RWPE2 (cell line): ENCODE results near the gene MRGPRE.
A peak's percentile ranks its signal among the peaks of the same experiment; 100 is the strongest.
"Not testable (repeated sequence)": the region's sequence is repeated elsewhere in the genome, so short reads cannot be mapped to it uniquely, and the experiment has no call there.

ENCODE experiments used
- ATAC-seq: fragments of 200-7000 bp; cut with Tn5 transposase; 3 replicates; pipeline ENCODE4 v1.9.1; 2021; ENCODE audit warnings: low read depth
- DNase-seq: peaks from one replicate; pipeline ENCODE4 v3.0.0-alpha.2; 2020; ENCODE audit warnings: low spot score
- H3K27ac ChIP-seq: fragments of 450-650 bp; 2 replicates; pipeline ENCODE4 v1.5.1; 2017; ENCODE audit warnings: mild to moderate bottlenecking; ENCODE audit not compliant: poor library complexity, severe bottlenecking
- H3K27me3 ChIP-seq: fragments of 250-450 bp; sonication (Bioruptor Pico); 2 replicates; pipeline ENCODE4 v1.5.1; 2021; ENCODE audit warnings: mild to moderate bottlenecking, moderate library complexity; ENCODE audit not compliant: insufficient read depth, poor library complexity, severe bottlenecking
- H3K36me3 ChIP-seq: fragments of 250-450 bp; sonication (Bioruptor Pico); 2 replicates; pipeline ENCODE4 v1.5.1; 2020; ENCODE audit warnings: low read depth, mild to moderate bottlenecking, moderate library complexity
- H3K4me1 ChIP-seq: fragments of 250-450 bp; sonication (Bioruptor Pico); 2 replicates; pipeline ENCODE4 v1.5.1; 2021; ENCODE audit warnings: mild to moderate bottlenecking, moderate library complexity; ENCODE audit not compliant: insufficient read depth, poor library complexity, severe bottlenecking
- H3K4me3 ChIP-seq: fragments of 250-450 bp; sonication (Bioruptor Pico); 2 replicates; pipeline ENCODE4 v1.5.1; 2021; ENCODE audit warnings: mild to moderate bottlenecking, moderate library complexity; ENCODE audit not compliant: severe bottlenecking
- H3K9me3 ChIP-seq: fragments of 250-450 bp; sonication (Bioruptor Pico); 2 replicates; pipeline ENCODE4 v1.5.1; 2021; ENCODE audit warnings: mild to moderate bottlenecking, moderate library complexity; ENCODE audit not compliant: severe bottlenecking
- CTCF ChIP-seq: fragments of 450-650 bp; IDR thresholded peaks from one replicate; pipeline ENCODE4 v1.5.1; 2017; ENCODE audit warnings: mild to moderate bottlenecking, moderate library complexity; ENCODE audit not compliant: poor library complexity, severe bottlenecking

The MRGPRE gene

GRCh38 chr11:3231851-3232744 is at the start of gene MRGPRE:
Gene MRGPRE (minus strand): TSS chr11:3232417. CDS start chr11:3228799, 3,618 bp downstream.
- Histone ChIP-seq H3K9me3 (no peaks in the 10 kb centered on the region), H3K4me1 (no peaks in the 10 kb centered on the region), H3K27me3 (peaks cover 26% of the 10 kb centered on the region), H3K36me3 (no peaks in the 10 kb centered on the region), H3K27ac (no peak within 1 kb of the TSS), H3K4me3 (no peak within 1 kb of the TSS)
- ATAC-seq (peak; percentile 39), DNase-seq (no peak)
- TF ChIP-seq CTCF, result no peak

- H3K9me3 ChIP-seq, H3K27ac ChIP-seq, H3K36me3 ChIP-seq, H3K4me1 ChIP-seq, DNase-seq, H3K4me3 ChIP-seq, H3K27me3 ChIP-seq, ATAC-seq: not testable (repeated sequence)
Observed at GRCh38 chr11:3281146-3281545, 48.9 kb upstream of the MRGPRE start.

- not testable (repeated sequence) for H3K4me1 ChIP-seq, H3K27me3 ChIP-seq, ATAC-seq, H3K4me3 ChIP-seq, H3K27ac ChIP-seq, H3K9me3 ChIP-seq, DNase-seq, H3K36me3 ChIP-seq
Observed at GRCh38 chr11:3280662-3281061, 48.4 kb upstream of the MRGPRE start.

GRCh38 chr11:3278922-3279321 is 46.7 kb upstream of the MRGPRE start:
- not testable (repeated sequence) for H3K27me3 ChIP-seq, H3K9me3 ChIP-seq, H3K36me3 ChIP-seq, H3K4me3 ChIP-seq, ATAC-seq, DNase-seq, H3K4me1 ChIP-seq, H3K27ac ChIP-seq

- not testable (repeated sequence) for DNase-seq, H3K9me3 ChIP-seq, H3K27ac ChIP-seq, H3K27me3 ChIP-seq, H3K4me1 ChIP-seq, H3K4me3 ChIP-seq, H3K36me3 ChIP-seq, ATAC-seq
Observed at GRCh38 chr11:3273629-3274028, 41.4 kb upstream of the MRGPRE start.

- H3K27ac ChIP-seq, H3K4me3 ChIP-seq, DNase-seq, H3K4me1 ChIP-seq, H3K36me3 ChIP-seq, H3K27me3 ChIP-seq, ATAC-seq, H3K9me3 ChIP-seq: not testable (repeated sequence)
Observed at GRCh38 chr11:3262548-3262947, 30.3 kb upstream of the MRGPRE start.

GRCh38 chr11:3261831-3262230 is 29.6 kb upstream of the MRGPRE start:
- not testable (repeated sequence) for ATAC-seq, H3K27ac ChIP-seq, DNase-seq, H3K27me3 ChIP-seq, H3K4me1 ChIP-seq, H3K9me3 ChIP-seq, H3K36me3 ChIP-seq, H3K4me3 ChIP-seq

- H3K9me3 ChIP-seq, H3K36me3 ChIP-seq, H3K27ac ChIP-seq, H3K4me3 ChIP-seq, ATAC-seq, H3K27me3 ChIP-seq, H3K4me1 ChIP-seq, DNase-seq: not testable (repeated sequence)
Observed at GRCh38 chr11:3257509-3257908, 25.3 kb upstream of the MRGPRE start.

- not testable (repeated sequence) for DNase-seq, H3K4me1 ChIP-seq, H3K9me3 ChIP-seq, ATAC-seq, H3K27ac ChIP-seq, H3K4me3 ChIP-seq, H3K36me3 ChIP-seq, H3K27me3 ChIP-seq
Observed at GRCh38 chr11:3255241-3255640, 23.0 kb upstream of the MRGPRE start.

- not testable (repeated sequence) for H3K27me3 ChIP-seq, DNase-seq, H3K36me3 ChIP-seq, ATAC-seq, H3K4me3 ChIP-seq, H3K27ac ChIP-seq, H3K9me3 ChIP-seq, H3K4me1 ChIP-seq
Observed at GRCh38 chr11:3254773-3255172, 22.6 kb upstream of the MRGPRE start.
